Daoy (cell line): Measurements from ENCODE around the gene KPNB1. TPM values are rescaled to one million over a fixed set of nuclear protein-coding genes. Genes with fewer than 3 reads are reported as not detected.
A peak's percentile ranks its signal among the peaks of the same experiment; 100 is the strongest.

Experiments used
- DNase-seq: peaks from one replicate; pipeline ENCODE4 v3.0.0-alpha.2; 2015; ENCODE audit warnings: low read depth
- total RNA-seq: library from RNA; depleted of rRNA; stranded (reverse); fragments of >200 nt; shearing (Covaris generic); gene quantifications from 2 replicates; pipeline ENCODE4 v1.2.3, GENCODE V29; 2014; rRNA removed

The KPNB1 gene
- 541 and 550 TPM in 2 replicates for total RNA-seq

DNA sequence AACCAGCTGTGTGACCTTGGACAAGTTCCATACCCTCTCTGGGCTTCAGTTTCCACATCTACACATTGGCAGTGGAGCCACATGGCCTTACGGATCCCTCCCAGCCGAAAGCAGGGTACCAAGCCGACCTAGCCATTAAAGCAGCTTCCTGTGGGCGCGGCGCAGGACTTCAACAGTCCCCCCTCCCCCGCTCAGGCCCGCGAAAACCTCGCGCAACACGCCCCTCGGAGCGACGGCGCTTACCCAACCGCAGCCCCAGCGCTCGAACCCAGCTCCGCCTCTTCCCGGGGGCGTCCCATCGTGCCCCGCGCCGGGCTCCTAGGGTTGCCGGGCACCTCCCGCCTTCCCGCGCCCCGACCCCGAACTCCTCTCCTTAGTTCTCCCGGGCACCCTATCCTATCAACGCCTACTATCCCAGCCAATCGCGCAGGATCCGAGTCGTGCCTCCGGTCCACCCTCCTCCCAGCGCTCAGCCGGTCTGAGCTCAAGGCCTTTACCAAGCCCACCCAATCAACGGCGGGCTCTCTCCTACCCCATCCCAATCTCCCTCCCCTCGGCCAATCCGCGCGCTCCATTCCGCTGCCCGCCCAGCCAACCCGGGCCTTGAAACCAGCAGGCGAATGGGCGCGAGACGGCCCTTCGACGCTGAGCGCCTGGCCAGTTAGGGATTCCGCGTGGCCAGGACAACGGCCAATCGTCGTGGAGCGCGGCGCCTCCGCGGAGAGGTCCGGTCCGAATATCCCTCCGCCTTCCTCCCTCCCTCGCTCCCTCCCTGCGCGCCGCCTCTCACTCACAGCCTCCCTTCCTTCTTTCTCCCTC, at the start of gene KPNB1:
TSS of gene KPNB1 (plus strand) at position 767 of the 819 bp plus-strand sequence. CDS start 326 bp downstream, outside the sequence.
- peak; percentile 100 for DNase-seq

DNA sequence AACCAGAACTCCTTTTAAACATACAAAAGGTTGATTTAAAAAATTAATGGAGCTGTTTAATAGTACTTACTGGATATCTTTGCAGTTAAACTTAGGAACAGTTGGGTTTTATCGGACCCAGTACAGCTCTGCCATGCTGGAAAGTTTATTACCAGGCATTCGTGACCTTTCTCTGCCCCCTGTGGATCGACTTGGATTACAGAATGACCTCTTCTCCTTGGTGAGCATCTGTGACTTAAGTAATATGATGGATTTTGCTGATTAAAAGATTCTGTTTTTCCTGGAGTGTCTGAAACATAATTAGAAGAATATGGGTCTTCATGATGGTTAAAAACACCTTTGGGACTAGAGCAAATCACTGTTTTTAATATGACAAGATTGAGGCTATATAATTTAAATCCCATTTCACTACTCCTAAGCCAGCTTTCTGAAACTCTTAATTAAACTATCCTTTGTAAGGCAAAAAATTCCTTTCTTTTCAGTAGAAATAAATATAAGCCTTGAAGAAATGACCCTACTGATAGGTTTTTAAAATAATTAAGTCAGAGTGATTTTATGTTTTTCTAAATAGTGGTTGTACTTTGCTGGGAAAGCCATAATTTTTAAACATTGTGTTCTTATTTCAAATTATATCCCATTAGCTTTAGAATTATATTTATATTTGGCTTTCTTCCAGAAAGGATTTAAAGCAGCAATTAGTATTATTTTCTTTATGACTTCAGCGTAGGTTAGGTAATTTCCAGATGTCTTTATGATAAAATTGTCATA, 45.7 kb upstream of the KPNB1 start:
- peak; percentile 12 for DNase-seq

GRCh38 chr17:47604598-47604927, 45.2 kb upstream of the KPNB1 start:
- DNase-seq, result peak; percentile 68

GRCh38 chr17:47605011-47605410, 44.7 kb upstream of the KPNB1 start:
- DNase-seq, result no peak

GRCh38 chr17:47607481-47607880, 42.2 kb upstream of the KPNB1 start:
- DNase-seq, result no peak

- DNase-seq, result no peak
Observed at GRCh38 chr17:47611372-47612350, 38.1 kb upstream of the KPNB1 start.

DNA sequence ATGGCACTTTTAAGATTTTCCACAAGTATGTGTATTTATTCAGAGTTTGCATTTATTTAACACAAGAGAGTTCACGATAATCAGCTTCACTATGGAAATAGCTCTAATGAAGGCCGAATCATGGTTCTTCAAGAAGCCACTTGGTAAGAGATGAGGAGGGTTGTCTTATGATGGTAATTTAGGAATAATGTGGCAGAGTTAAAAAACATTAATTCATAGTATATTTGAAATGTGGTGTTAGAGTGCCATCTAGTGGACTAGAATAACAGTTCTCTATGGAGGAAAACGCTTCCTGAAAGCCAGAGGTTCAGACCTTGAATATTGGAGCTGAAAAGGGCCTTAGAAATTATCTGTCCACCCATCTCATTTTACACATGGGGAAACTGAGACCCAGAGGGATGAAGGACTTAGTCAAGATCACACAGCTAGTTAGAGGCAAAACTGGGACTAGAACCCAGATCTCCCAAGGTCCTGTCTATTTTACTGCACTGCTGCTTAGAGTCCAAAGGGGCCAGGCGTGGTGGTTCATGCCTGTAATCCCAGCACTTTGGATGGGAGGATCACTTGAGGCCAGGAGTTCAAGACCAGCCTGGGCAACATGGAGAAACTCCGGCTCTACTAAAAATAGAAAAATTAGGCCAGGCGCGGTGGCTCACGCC, 33.8 kb upstream of the KPNB1 start:
- DNase-seq, result peak; percentile 32

GRCh38 chr17:47618410-47618809, 31.3 kb upstream of the KPNB1 start:
- DNase-seq, result no peak

- no peak for DNase-seq
Observed at GRCh38 chr17:47620503-47621245, 29.0 kb upstream of the KPNB1 start.

DNA sequence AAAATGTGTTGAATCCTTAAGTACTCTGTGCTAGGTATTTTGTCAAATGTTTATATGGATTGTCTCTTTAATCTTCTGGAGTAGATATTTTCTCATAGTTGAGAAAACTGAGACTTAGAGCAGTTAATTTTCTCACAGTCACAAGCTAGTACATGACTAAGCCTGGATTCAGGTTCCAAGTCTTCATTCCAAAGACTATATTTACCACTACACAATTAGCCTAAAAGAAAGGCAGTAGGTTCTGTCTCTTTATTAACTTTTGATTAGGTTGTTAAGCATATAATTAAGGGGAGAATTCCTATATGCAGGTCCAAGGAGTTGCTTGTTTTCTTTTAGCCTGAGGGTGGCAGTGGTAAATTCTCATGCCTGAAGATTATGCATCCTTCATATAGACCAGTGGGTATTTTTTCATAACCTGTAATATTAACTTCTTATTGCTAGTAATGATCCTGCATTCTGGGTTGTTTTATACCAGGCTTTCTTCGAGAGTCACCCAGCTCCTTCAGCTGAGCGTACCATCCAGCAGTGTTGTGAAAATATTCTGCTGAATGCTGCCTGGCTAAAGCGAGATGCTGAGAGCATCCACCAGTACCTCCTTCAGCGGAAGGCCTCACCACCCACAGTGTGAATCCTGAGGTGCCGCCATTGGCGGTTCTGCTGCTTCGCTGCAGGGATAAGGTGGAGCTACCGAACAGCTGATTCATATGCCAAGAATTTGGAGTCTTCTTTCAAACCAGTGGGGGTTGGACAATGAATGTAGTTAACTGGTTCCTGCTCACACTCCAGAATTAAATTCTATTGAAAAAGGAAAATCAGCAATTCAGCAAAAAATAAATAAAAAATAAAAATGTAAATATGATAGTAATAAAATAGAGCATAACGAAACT, 28.2 kb upstream of the KPNB1 start:
- DNase-seq, result peak; percentile 95

DNA sequence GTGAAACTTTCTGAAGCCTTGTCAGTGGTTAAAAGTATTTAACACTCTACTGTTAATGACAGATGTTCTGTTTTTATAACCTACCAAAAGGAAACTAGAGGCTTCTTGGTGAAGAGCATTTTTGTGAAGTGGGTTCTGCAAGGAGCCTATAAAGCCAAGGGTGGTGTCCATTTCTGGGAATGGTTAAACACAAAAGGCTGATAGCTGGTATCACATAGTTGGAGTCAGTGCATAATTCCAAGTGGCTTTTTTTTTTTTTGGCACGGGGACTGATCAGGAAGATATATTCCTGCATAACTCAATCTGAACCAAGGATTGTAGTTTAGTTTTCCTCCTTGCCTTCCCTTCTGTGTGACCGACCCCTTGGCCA, 27.6 kb upstream of the KPNB1 start:
- DNase-seq, result peak; percentile 14

GRCh38 chr17:47624727-47625068, 25.0 kb upstream of the KPNB1 start:
- no peak for DNase-seq

- DNase-seq, result no peak
Observed at GRCh38 chr17:47628014-47628566, 21.6 kb upstream of the KPNB1 start.

GRCh38 chr17:47629826-47630225, 19.9 kb upstream of the KPNB1 start:
- DNase-seq, result no peak

DNA sequence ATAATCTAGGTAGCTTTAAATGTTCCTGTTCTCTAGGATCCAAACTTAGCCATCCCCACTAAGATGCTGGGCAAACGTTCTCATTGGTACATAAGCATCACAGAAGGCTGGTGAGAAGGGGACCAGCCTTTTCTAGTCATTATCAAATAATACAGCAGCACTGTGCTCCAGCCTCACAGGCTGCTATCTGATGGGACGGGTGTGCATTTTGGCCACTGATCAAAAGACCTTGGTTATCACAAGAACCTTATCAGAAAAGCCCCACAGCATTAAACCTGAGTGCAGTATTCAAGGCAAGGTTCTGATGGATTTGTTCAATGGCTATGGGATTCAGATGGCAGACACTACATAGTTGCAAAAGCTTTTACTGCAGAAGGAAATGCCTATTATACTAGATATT, 19.1 kb upstream of the KPNB1 start:
- DNase-seq, result no peak

GRCh38 chr17:47632991-47633390, 16.7 kb upstream of the KPNB1 start:
- DNase-seq, result no peak

DNA sequence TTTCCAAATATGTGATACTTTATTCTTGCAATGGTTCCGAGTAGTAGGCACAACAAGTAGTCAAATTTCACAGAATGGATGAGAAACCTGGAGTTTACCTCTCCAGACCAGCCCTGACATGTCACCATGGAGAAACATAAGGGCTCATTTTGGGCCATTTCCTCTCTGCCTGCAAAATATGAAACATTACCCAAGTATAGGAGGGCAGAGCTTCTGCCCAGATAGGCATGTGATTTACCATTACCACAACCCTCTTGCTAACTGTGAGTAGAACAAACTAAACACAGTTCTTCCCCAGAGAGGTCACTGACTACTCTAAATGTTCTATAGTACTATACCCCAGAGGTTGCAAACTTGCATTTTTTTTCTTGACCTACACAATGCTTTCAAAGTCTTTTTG, 15.7 kb upstream of the KPNB1 start:
- no peak for DNase-seq

DNA sequence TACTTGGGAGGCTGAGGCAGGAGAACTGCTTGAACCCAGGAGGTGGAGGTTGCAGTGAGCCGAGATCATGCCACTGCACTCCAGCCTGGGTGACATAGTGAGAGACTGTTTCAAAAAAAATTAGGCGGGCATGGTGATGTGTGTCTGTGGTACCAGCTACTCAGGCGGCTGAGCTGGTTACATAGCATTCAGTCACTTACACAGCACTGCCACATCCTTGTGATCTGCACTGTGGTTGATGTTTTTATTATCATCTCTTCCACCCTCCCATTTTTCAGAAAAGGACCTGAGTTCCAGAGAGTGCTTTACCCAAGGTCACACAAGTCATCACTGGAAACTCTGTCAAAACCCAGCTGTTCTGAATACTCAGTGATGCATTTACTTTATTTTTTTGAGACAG, 14.8 kb upstream of the KPNB1 start:
- DNase-seq, result no peak

GRCh38 chr17:47635734-47636133, 14.0 kb upstream of the KPNB1 start:
- no peak for DNase-seq
